Measurements from ENCODE around the gene CEP44. TPM values are rescaled to one million over a fixed set of nuclear protein-coding genes. Genes with fewer than 3 reads are reported as not detected.
A peak's percentile ranks its signal among the peaks of the same experiment; 100 is the strongest.

CEP44 gene
- total RNA-seq, 1 experiment from 2014 or later = 20.0 TPM

DNA sequence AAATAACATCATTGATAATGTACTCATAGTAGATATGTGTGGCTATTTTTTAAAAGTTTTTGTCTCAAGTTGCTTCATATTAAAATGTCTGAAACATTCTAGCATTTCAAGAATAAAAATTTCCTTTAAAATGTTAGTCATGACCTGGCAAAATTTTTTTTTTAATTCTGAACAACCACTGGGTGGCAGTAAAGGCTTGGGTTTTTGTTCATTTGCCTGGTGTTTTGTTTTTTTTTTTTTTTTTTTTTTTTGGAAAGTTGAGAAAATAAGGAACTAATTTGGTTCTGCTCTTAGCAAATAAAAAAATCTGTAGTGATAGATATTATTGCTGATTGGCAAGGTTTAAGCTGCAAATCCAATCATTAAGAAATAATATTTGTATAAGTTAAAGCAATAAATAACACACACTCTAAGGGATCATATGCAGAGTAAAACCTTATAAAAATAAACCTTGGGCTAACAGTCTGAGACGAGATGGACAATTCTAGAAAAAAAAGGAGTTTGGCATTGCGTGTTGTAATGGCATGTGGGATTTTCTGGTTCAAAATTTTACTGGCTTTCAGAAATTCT, 81.4 kb downstream of the CEP44 start:
- ChIA-PET CTCF (no interaction called here), POLR2A (no interaction called here)
- intact Hi-C loops (cut with micrococcal nuclease; ENCODE audit: unreplicated experiment) = loop anchor here (1.0 to 5.0 kb wide), 5 partner anchors 18 to 349 kb away; partner anchors contain the start of gene HPGD
- H3K27ac Mint-ChIP-seq (ENCODE audit: unreplicated experiment) = no peak overlapping the region
- Histone ChIP-seq H3K9me3 (0 out of 2 replicates have a peak, but pooled peaks cover 6% of the 10 kb centered on the region), H3K36me3 (ENCODE audit: control insufficient read depth, insufficient read depth, low read length) (no peaks in the 10 kb centered on the region), H3K4me3 (ENCODE audit: low read depth, low read length) (no peak overlapping the region), H3K27me3 (replicated peaks; ENCODE audit: control insufficient read depth, insufficient read depth, low read length) (no peaks in the 10 kb centered on the region), H3K4me1 (peaks cover 25% of the 10 kb centered on the region)
- no peaks in the 10 kb centered on the region for H3K27me3 Mint-ChIP-seq (ENCODE audit: insufficient read depth, unreplicated experiment)
- TF ChIP-seq, protein P1, sequence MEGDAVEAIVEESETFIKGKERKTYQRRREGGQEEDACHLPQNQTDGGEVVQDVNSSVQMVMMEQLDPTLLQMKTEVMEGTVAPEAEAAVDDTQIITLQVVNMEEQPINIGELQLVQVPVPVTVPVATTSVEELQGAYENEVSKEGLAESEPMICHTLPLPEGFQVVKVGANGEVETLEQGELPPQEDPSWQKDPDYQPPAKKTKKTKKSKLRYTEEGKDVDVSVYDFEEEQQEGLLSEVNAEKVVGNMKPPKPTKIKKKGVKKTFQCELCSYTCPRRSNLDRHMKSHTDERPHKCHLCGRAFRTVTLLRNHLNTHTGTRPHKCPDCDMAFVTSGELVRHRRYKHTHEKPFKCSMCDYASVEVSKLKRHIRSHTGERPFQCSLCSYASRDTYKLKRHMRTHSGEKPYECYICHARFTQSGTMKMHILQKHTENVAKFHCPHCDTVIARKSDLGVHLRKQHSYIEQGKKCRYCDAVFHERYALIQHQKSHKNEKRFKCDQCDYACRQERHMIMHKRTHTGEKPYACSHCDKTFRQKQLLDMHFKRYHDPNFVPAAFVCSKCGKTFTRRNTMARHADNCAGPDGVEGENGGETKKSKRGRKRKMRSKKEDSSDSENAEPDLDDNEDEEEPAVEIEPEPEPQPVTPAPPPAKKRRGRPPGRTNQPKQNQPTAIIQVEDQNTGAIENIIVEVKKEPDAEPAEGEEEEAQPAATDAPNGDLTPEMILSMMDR (IDR thresholded peaks at IDR 0.05; ENCODE audit: insufficient read depth in 1 of 2, low read depth in 1 of 2, low read length in 1 of 2, severe bottlenecking in 1 of 2, unreplicated experiment in 1 of 2) = peak; percentile 34 to 56
- no peaks in the 10 kb centered on the region for H3K4me1 Mint-ChIP-seq (ENCODE audit: low read depth, unreplicated experiment)
- no peaks in the 10 kb centered on the region for H3K36me3 Mint-ChIP-seq (ENCODE audit: insufficient read depth, unreplicated experiment)
- BruUV-seq (replicated peaks) = no TSS peak
- peak in 1 of 2 experiments; percentile 66 for DNase-seq
- no peak overlapping the region for H3K4me3 Mint-ChIP-seq (ENCODE audit: unreplicated experiment)
- H3K9me3 Mint-ChIP-seq (ENCODE audit: unreplicated experiment) = no peaks in the 10 kb centered on the region

DNA sequence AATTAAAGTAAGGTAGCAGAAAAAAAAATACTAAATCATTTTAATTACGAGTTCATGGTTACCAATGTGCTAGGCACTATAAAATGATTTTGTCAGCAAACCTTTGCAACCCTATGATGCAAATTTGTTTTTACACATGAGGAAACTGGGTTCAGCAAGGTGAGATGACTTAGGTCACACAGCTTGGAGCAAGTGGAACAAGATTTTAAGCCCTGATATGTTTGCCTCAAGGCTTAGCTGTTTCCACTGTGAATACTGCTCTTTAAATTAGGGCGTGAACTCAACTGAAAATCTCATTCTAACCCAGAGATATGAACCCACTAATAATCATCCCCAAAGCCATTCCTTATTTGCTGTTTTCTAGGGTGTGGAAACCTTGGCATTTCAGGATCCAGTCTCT, 86.3 kb downstream of the CEP44 start:
- Mint-ChIP-seq H3K4me1 (ENCODE audit: low read depth, unreplicated experiment) (no peaks in the 10 kb centered on the region), H3K27ac (ENCODE audit: unreplicated experiment) (no peak overlapping the region), H3K27me3 (ENCODE audit: insufficient read depth, unreplicated experiment) (no peaks in the 10 kb centered on the region), H3K36me3 (ENCODE audit: insufficient read depth, unreplicated experiment) (no peaks in the 10 kb centered on the region), H3K4me3 (ENCODE audit: unreplicated experiment) (no peak overlapping the region), H3K9me3 (ENCODE audit: unreplicated experiment) (no peaks in the 10 kb centered on the region)
- intact Hi-C loops (cut with micrococcal nuclease; ENCODE audit: unreplicated experiment) = loop anchor here (5.0 kb wide), 1 partner anchor 32 kb away; no protein-coding TSS in a partner anchor
- H3K4me1 ChIP-seq = peaks cover 25% of the 10 kb centered on the region
- DNase-seq = no peak
- H3K36me3 ChIP-seq (ENCODE audit: control insufficient read depth, insufficient read depth, low read length) = no peaks in the 10 kb centered on the region
- CTCF ChIA-PET = no interaction called here
- H3K9me3 ChIP-seq = 0 out of 2 replicates have a peak, but pooled peaks cover 6% of the 10 kb centered on the region
- TF ChIP-seq, protein P1 (IDR thresholded peaks at IDR 0.05; ENCODE audit: insufficient read depth in 1 of 2, low read depth in 1 of 2, low read length in 1 of 2, severe bottlenecking in 1 of 2, unreplicated experiment in 1 of 2) = no peak
- H3K27me3 ChIP-seq (replicated peaks; ENCODE audit: control insufficient read depth, insufficient read depth, low read length) = no peaks in the 10 kb centered on the region
- H3K4me3 ChIP-seq (ENCODE audit: low read depth, low read length) = no peak overlapping the region
- no TSS peak for BruUV-seq (replicated peaks)
- POLR2A ChIA-PET = no interaction called here

- H3K36me3 ChIP-seq (ENCODE audit: control insufficient read depth, insufficient read depth, low read length) = no peaks in the 10 kb centered on the region
- H3K9me3 ChIP-seq = 0 out of 2 replicates have a peak, but pooled peaks cover under 1% of the 10 kb centered on the region
- no peak overlapping the region for H3K4me3 ChIP-seq (ENCODE audit: low read depth, low read length)
- H3K27me3 Mint-ChIP-seq (ENCODE audit: insufficient read depth, unreplicated experiment) = no peaks in the 10 kb centered on the region
- no peaks in the 10 kb centered on the region for H3K27me3 ChIP-seq (replicated peaks; ENCODE audit: control insufficient read depth, insufficient read depth, low read length)
- peaks cover 24% of the 10 kb centered on the region for H3K4me1 Mint-ChIP-seq (ENCODE audit: low read depth, unreplicated experiment)
- ChIA-PET CTCF (no interaction called here), POLR2A (no interaction called here)
- TF ChIP-seq, protein P1 (IDR thresholded peaks at IDR 0.05; ENCODE audit: insufficient read depth in 1 of 2, low read depth in 1 of 2, low read length in 1 of 2, severe bottlenecking in 1 of 2, unreplicated experiment in 1 of 2) = no peak
- DNase-seq = no peak
- H3K4me1 ChIP-seq = peaks cover 39% of the 10 kb centered on the region
- no TSS peak for BruUV-seq (replicated peaks)
- no peaks in the 10 kb centered on the region for H3K36me3 Mint-ChIP-seq (ENCODE audit: insufficient read depth, unreplicated experiment)
- H3K27ac Mint-ChIP-seq (ENCODE audit: unreplicated experiment) = no peak overlapping the region
- no peaks in the 10 kb centered on the region for H3K9me3 Mint-ChIP-seq (ENCODE audit: unreplicated experiment)
- H3K4me3 Mint-ChIP-seq (ENCODE audit: unreplicated experiment) = no peak overlapping the region
- intact Hi-C loops (cut with micrococcal nuclease; ENCODE audit: unreplicated experiment) = no loop called here
These were observed 90.1 kb downstream of the CEP44 start for GRCh38 chr4:174373821-174374220.

Measured in Caco-2 (cell line).